D341Med (cell line): ENCODE measurements around the gene UBE2J2.

Source experiments
- DNase-seq: peaks from one replicate; pipeline ENCODE4 v3.0.0; 2012; ENCODE audit warnings: low spot score

Gene UBE2J2

GRCh38 chr1:1239614-1240347, 33.9 kb downstream of the UBE2J2 start:
- DNase-seq, result no peak

GRCh38 chr1:1239227-1239613, 34.4 kb downstream of the UBE2J2 start:
- no peak for DNase-seq

DNA sequence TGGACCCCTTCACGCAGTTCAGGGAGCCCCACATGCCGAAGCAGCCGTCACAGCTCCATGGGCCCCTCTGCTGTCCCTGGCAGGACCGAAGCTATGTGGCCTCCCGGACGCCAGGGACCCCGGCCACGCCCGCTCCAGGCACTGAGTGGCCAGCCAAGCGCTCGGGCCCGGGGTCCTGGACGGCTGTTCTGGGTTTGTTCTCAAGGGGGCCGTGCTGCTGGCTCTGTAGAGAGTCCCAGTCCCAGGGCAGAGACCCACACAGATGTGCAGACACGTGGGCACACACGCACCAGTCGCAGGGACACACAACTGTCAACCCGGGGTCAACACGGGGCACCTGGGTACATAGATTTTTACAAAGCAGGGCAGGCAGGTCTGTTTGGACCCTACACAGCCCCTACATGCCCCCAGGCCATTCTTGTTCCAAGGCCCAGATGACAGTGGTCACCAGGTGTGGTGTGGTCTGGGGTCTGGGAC, 34.9 kb downstream of the UBE2J2 start:
- no peak for DNase-seq

DNA sequence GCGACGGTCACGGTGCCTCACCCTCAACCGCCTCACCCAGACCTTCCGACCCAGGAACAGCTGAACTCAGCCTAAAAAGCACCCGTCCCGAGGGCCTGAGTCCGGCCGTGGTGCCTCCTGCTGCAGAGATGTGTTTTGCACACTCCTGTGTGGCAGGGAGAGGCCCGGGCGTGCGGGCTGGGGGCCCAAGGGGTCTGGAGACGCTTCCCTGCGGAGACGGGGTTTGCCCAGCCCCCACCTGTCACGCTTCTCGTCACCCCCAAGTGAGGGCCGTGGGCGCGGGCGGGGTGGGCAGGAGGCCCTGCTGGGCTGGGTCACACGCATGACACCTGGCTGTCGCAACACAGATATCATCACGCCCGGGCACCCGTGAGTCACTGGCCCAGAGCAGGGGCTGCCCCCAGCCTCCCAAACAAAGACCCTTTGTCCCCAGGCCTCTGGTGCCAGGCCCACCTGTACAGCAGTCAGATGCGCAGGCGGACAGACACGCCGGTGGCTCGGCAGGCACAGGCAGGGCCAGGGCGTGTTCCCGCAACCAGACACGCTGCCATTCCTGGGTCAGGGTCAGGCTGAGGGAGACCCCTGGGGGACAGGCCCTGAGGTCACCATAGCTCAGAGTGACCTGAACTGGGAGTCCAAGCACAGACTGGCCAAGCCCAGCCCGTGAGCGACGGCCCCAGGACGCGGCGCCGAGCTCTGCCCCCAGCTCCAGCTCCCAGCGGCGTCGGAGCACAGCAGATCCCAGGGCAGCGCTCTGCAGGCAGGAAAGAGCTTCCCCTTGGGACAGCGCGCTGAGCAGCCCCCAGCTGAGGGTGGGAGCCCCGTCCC, 35.6 kb downstream of the UBE2J2 start:
- no peak for DNase-seq

GRCh38 chr1:1236945-1237873, 36.4 kb downstream of the UBE2J2 start:
- no peak for DNase-seq

- no peak for DNase-seq
Observed at GRCh38 chr1:1236176-1236763, 37.4 kb downstream of the UBE2J2 start.

DNA sequence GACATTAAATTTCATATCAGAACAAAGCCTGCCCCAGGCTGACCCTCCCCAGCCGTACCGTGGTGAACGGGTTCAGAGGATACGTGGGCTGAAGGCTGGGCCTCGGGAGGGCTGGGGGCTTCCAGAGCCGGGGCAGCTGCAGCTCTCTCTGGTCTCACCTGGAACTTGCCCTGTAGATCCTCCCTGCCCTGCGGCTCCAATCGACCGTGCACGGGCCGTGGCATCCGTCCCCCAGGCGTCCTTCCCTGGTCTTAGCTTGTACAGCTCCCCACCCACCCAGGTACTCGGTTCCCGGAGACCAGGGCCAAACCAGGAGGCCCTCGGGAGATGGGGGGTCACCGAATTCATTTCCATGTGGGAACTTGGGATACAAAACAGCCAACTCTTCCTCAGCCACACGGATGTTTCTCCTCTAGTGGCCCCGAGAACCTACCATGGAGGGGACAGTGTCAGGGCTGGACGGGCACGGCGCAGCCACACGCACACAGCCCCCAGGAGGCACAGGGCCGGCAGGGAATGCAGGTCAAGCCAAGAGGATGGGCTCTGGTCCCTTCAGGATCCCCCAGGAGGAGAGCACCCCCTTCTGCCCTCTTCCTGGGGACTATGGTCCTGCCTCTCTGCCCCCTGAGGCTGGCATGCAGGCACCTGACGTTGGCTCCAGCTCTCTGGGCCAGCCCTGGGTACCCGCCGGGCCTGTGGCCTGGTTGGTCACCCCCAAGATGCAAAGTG, 38.5 kb downstream of the UBE2J2 start:
- no peak for DNase-seq

GRCh38 chr1:1234180-1234808, 39.4 kb downstream of the UBE2J2 start:
- DNase-seq, result no peak

GRCh38 chr1:1233567-1233892, 40.1 kb downstream of the UBE2J2 start:
- no peak for DNase-seq

DNA sequence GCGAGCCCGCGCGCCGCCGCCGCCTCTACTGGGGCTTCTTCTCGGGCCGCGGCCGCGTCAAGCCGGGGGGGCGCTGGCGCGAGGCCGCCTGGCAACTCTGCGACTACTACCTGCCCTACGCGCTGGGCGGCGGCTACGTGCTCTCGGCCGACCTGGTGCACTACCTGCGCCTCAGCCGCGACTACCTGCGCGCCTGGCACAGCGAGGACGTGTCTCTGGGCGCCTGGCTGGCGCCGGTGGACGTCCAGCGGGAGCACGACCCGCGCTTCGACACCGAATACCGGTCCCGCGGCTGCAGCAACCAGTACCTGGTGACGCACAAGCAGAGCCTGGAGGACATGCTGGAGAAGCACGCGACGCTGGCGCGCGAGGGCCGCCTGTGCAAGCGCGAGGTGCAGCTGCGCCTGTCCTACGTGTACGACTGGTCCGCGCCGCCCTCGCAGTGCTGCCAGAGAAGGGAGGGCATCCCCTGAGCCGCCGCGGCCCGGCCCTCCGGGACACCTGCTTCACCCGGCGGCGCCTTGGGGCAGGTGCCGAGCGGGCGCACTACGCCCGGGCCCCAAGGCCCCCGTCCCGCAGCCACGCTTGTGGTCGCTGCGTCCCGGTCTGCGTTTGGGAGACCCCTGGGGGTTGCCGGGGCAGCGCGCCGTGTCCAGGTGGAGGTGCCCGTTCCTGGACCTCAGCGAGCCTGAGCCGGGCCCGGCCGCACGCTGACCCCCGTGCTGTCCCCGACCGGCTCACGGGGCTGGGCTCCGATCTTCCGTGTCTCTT, 40.7 kb downstream of the UBE2J2 start:
- no peak for DNase-seq

GRCh38 chr1:1232208-1232795, 41.4 kb downstream of the UBE2J2 start, which contains the start of gene B3GALT6:
TSS of gene B3GALT6 (plus strand) at chr1:1232237. CDS start at chr1:1232279, 42 bp downstream.
- no peak for DNase-seq

GRCh38 chr1:1231400-1232207, 42.0 kb downstream of the UBE2J2 start, which contains the start of gene SDF4:
TSS of gene SDF4 (minus strand) at chr1:1232001. CDS start at chr1:1228772, 3,229 bp downstream.
- DNase-seq, result peak; percentile 100

DNA sequence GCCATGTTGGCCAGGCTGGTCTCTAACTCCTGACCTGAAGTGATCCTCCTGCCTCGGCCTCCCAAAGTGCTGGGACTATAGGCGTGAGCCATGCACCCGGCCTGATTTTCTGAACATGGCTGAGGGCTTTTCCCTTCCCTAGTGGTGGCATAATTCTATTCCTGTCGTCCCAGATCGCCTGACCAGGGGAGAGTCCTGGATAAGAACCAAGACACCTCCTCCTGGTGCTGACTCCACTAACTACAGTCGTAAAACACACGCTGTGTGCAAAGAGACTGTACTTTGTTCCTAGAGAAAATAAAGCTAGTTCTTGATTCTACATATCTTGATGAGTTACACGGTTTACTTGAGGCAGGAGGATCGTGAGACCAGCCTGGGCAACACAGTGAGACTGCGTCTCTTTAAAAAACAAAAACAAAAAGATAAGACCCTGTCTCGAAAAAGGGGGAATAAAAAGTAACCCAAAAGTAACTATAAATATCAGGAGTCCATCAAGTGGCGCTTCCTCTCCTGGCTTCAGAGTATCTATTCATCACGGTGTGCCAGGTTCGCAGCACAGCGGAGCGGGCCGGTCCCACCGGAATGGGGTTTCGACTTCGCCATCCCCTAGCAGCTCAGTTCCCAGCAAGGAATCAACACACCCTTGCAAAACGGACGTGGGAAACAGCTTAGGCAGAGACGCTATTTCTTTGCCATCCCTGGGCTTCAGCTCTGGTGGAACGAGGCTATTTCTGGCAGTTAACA, 42.8 kb downstream of the UBE2J2 start:
- no peak for DNase-seq

DNA sequence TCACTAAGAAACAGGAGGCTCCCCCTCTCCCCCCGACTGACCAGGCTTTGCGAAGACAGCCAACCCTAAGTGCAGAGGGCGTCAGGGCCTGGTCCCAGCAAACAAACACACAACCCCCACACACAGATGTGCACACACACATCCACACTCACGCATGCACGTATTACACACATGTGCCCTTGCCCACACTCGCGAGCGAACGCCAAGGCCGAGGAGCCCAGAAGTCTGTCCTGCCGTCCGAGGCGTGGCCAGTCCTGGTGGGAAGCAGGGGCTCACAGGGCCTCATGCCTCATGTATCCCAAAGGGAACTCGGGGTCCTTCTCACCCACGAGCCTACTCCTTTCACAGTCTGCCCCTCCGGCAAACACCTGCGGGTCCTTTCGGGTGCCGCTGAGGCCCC, 43.9 kb downstream of the UBE2J2 start:
- DNase-seq, result no peak

GRCh38 chr1:1228596-1229321, 44.9 kb downstream of the UBE2J2 start:
- DNase-seq, result no peak

DNA sequence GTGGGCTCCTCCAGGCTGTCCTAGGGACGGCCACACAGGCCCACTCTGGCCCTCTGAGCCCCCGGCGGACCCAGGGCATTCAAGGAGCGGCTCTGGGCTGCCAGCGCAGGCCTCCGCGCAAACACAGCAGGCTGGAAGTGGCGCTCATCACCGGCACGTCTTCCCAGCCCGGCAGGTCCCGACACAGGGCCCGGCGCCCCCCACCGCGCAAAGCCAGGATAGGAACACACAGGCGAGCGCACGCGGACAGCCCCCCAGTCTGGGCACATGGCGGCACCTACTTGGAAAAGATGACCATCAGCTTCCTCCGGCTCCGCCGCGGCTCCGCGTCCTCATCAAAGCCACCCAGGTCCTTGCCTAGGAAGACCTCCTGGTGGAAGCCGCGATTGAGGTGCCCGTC, 45.5 kb downstream of the UBE2J2 start:
- no peak for DNase-seq

DNA sequence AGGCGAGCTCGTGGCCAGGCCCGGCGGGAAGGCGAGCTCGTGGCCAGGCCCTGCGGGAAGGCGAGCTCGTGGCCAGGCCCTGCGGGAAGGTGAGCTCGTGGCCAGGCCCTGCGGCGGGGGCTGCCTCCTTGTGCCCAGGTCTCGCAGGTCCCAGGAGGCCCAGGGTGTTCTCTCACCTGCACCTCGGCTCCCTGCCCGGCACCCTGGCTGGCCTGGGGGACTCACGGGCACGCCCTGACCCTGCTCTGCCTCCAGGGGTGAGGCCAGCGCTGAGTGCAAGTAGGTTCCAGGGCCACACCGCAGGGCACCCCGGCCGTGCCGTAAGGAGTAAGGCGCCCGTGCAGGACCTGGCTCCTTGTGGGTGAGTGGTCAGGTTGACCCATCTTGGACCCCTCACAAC, 46.3 kb downstream of the UBE2J2 start:
- no peak for DNase-seq
